Measurements from ENCODE around the gene C2CD4A. TPM values are rescaled to one million over a fixed set of nuclear protein-coding genes. Genes with fewer than 3 reads are reported as not detected.

Gene C2CD4A
- total RNA-seq, 1 donor from 2014 or later: 0.10 TPM

GRCh38 chr15:62104846-62105245 is 38.1 kb downstream of the C2CD4A start:
- H3K27ac Mint-ChIP-seq (ENCODE audit: unreplicated experiment): no peak overlapping the region
- TF ChIP-seq CTCF (IDR thresholded peaks at IDR 0.05): no peak
- H3K4me3 Mint-ChIP-seq (ENCODE audit: unreplicated experiment): no peak overlapping the region
- H3K4me1 Mint-ChIP-seq (ENCODE audit: low read depth): peaks cover 8% of the 10 kb centered on the region
- DNase-seq (ENCODE audit: low spot score): no peak
- no peaks in the 10 kb centered on the region for H3K36me3 Mint-ChIP-seq (ENCODE audit: low read depth)
- H3K9me3 Mint-ChIP-seq (ENCODE audit: low read depth): no peaks in the 10 kb centered on the region
- H3K27me3 Mint-ChIP-seq (ENCODE audit: low read depth): no peaks in the 10 kb centered on the region

- DNase-seq (ENCODE audit: low spot score): no peak
- TF ChIP-seq CTCF (IDR thresholded peaks at IDR 0.05): no peak
- Mint-ChIP-seq H3K9me3 (ENCODE audit: low read depth) (no peaks in the 10 kb centered on the region), H3K27me3 (ENCODE audit: low read depth) (no peaks in the 10 kb centered on the region), H3K4me3 (ENCODE audit: unreplicated experiment) (no peak overlapping the region), H3K36me3 (ENCODE audit: low read depth) (no peaks in the 10 kb centered on the region), H3K27ac (ENCODE audit: unreplicated experiment) (no peak overlapping the region), H3K4me1 (ENCODE audit: low read depth) (peaks cover 12% of the 10 kb centered on the region)
These were observed 38.5 kb downstream of the C2CD4A start for GRCh38 chr15:62105266-62105665.

GRCh38 chr15:62106096-62106495 is 39.3 kb downstream of the C2CD4A start:
- Mint-ChIP-seq H3K4me3 (ENCODE audit: unreplicated experiment) (no peak overlapping the region), H3K9me3 (ENCODE audit: low read depth) (no peaks in the 10 kb centered on the region), H3K27me3 (ENCODE audit: low read depth) (no peaks in the 10 kb centered on the region), H3K4me1 (ENCODE audit: low read depth) (peaks cover 20% of the 10 kb centered on the region), H3K27ac (ENCODE audit: unreplicated experiment) (no peak overlapping the region), H3K36me3 (ENCODE audit: low read depth) (no peaks in the 10 kb centered on the region)
- no peak for TF ChIP-seq CTCF (IDR thresholded peaks at IDR 0.05)
- DNase-seq (ENCODE audit: low spot score): no peak

GRCh38 chr15:62107571-62108121 is 40.9 kb downstream of the C2CD4A start:
- H3K9me3 Mint-ChIP-seq (ENCODE audit: low read depth): no peaks in the 10 kb centered on the region
- peak overlapping the region; percentile 28 for H3K27ac Mint-ChIP-seq (ENCODE audit: unreplicated experiment)
- no peak for DNase-seq (ENCODE audit: low spot score)
- H3K27me3 Mint-ChIP-seq (ENCODE audit: low read depth): no peaks in the 10 kb centered on the region
- TF ChIP-seq CTCF (IDR thresholded peaks at IDR 0.05): no peak
- no peak overlapping the region for H3K4me3 Mint-ChIP-seq (ENCODE audit: unreplicated experiment)
- no peaks in the 10 kb centered on the region for H3K36me3 Mint-ChIP-seq (ENCODE audit: low read depth)
- H3K4me1 Mint-ChIP-seq (ENCODE audit: low read depth): peaks cover 29% of the 10 kb centered on the region

- peaks cover 37% of the 10 kb centered on the region for H3K4me1 Mint-ChIP-seq (ENCODE audit: low read depth)
- no peaks in the 10 kb centered on the region for H3K9me3 Mint-ChIP-seq (ENCODE audit: low read depth)
- no peak overlapping the region for H3K4me3 Mint-ChIP-seq (ENCODE audit: unreplicated experiment)
- no peaks in the 10 kb centered on the region for H3K36me3 Mint-ChIP-seq (ENCODE audit: low read depth)
- TF ChIP-seq CTCF (IDR thresholded peaks at IDR 0.05): no peak
- no peak overlapping the region for H3K27ac Mint-ChIP-seq (ENCODE audit: unreplicated experiment)
- H3K27me3 Mint-ChIP-seq (ENCODE audit: low read depth): no peaks in the 10 kb centered on the region
- DNase-seq (ENCODE audit: low spot score): no peak
These were observed 41.6 kb downstream of the C2CD4A start for GRCh38 chr15:62108411-62108810.
